ENCODE data around the gene ABHD16B.

DNA sequence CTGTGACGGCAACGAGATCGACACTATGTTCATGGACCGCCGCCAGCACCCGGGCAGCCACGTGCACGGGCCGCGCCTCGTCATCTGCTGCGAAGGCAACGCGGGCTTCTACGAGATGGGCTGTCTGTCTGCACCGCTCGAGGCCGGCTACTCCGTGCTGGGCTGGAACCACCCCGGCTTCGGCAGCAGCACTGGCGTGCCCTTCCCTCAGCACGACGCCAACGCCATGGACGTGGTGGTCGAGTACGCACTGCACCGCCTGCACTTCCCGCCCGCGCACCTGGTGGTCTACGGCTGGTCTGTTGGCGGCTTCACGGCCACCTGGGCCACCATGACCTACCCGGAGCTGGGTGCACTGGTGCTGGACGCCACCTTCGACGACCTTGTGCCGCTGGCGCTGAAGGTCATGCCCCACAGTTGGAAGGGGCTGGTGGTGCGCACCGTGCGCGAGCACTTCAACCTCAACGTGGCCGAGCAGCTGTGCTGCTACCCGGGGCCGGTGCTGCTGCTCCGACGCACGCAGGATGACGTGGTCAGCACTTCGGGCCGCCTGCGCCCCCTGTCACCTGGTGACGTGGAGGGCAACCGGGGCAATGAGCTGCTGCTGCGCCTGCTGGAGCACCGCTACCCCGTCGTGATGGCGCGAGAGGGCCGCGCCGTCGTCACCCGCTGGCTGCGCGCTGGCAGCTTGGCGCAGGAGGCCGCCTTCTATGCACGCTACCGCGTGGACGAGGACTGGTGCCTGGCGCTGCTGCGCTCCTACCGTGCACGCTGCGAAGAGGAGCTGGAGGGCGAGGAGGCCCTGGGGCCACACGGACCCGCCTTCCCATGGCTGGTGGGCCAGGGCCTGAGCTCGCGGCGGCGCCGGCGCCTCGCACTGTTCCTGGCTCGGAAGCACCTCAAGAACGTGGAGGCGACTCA is 943 bp downstream of the ABHD16B start:
- TF ChIP-seq, protein P1, sequence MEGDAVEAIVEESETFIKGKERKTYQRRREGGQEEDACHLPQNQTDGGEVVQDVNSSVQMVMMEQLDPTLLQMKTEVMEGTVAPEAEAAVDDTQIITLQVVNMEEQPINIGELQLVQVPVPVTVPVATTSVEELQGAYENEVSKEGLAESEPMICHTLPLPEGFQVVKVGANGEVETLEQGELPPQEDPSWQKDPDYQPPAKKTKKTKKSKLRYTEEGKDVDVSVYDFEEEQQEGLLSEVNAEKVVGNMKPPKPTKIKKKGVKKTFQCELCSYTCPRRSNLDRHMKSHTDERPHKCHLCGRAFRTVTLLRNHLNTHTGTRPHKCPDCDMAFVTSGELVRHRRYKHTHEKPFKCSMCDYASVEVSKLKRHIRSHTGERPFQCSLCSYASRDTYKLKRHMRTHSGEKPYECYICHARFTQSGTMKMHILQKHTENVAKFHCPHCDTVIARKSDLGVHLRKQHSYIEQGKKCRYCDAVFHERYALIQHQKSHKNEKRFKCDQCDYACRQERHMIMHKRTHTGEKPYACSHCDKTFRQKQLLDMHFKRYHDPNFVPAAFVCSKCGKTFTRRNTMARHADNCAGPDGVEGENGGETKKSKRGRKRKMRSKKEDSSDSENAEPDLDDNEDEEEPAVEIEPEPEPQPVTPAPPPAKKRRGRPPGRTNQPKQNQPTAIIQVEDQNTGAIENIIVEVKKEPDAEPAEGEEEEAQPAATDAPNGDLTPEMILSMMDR (IDR thresholded peaks at IDR 0.05), result no peak
- TF ChIP-seq, protein P2, sequence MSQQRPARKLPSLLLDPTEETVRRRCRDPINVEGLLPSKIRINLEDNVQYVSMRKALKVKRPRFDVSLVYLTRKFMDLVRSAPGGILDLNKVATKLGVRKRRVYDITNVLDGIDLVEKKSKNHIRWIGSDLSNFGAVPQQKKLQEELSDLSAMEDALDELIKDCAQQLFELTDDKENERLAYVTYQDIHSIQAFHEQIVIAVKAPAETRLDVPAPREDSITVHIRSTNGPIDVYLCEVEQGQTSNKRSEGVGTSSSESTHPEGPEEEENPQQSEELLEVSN (IDR thresholded peaks at IDR 0.05; ENCODE audit: borderline replicate concordance, low read depth), result no peak
- TF ChIP-seq, protein P3, sequence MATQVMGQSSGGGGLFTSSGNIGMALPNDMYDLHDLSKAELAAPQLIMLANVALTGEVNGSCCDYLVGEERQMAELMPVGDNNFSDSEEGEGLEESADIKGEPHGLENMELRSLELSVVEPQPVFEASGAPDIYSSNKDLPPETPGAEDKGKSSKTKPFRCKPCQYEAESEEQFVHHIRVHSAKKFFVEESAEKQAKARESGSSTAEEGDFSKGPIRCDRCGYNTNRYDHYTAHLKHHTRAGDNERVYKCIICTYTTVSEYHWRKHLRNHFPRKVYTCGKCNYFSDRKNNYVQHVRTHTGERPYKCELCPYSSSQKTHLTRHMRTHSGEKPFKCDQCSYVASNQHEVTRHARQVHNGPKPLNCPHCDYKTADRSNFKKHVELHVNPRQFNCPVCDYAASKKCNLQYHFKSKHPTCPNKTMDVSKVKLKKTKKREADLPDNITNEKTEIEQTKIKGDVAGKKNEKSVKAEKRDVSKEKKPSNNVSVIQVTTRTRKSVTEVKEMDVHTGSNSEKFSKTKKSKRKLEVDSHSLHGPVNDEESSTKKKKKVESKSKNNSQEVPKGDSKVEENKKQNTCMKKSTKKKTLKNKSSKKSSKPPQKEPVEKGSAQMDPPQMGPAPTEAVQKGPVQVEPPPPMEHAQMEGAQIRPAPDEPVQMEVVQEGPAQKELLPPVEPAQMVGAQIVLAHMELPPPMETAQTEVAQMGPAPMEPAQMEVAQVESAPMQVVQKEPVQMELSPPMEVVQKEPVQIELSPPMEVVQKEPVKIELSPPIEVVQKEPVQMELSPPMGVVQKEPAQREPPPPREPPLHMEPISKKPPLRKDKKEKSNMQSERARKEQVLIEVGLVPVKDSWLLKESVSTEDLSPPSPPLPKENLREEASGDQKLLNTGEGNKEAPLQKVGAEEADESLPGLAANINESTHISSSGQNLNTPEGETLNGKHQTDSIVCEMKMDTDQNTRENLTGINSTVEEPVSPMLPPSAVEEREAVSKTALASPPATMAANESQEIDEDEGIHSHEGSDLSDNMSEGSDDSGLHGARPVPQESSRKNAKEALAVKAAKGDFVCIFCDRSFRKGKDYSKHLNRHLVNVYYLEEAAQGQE (IDR thresholded peaks at IDR 0.05), result no peak
- TF ChIP-seq SMC3 (IDR thresholded peaks at IDR 0.05) (no peak), JUNB (IDR thresholded peaks at IDR 0.05) (no peak)

All from A549 (cell line).